ENCODE measurements around the gene UBE2L6. TPM values are rescaled to one million over a fixed set of nuclear protein-coding genes. Genes with fewer than 3 reads are reported as not detected.

The UBE2L6 gene
- total RNA-seq, 1 donor from 2014 or later, result 36.8 TPM

DNA sequence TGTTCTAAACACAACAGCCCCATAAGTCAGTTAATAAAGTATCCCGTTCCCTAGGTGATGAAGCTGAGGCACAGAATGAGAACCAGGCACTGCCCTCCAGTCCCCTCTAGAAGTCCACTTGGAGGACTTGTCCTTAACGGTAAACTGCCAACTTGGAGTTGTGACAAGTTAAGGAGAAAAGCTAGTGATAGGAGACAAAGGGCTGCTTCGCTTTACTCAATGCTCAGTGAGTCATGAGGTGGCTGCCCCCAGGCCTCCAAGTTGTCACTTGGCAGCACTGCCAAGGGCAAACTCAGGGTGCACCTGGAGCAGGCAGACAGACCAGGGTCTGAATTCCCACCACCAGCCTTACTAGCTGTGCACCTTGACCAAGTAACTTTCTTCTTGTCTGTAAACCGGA lies 65.5 kb downstream of the UBE2L6 start:
- DNase-seq (ENCODE audit: low read depth), result no peak

Other genes starting within 250 kb of the UBE2L6 start
- gene TNKS1BP1, start 242.7 kb downstream of the UBE2L6 start, total RNA-seq, result 75.6 and 86.1 TPM in 2 replicates
- gene SSRP1, start 231.8 kb downstream of the UBE2L6 start, total RNA-seq, result 81.9 and 90.8 TPM in 2 replicates
- not detected in 2 replicates for gene P2RX3, start 229.3 kb downstream of the UBE2L6 start, total RNA-seq
- gene PRG3, start 186.5 kb downstream of the UBE2L6 start, total RNA-seq, result not detected in 2 replicates
- gene PRG2, start 177.0 kb downstream of the UBE2L6 start, total RNA-seq, result not detected in 2 replicates
- gene SLC43A3, start 140.6 kb downstream of the UBE2L6 start, total RNA-seq, result 21.6 and 21.9 TPM in 2 replicates
- gene RTN4RL2, start 107.1 kb downstream of the UBE2L6 start, total RNA-seq, result 0.53 and 0.94 TPM in 2 replicates
- gene SLC43A1, start 52.0 kb downstream of the UBE2L6 start, total RNA-seq, result 9.1 and 11.0 TPM in 2 replicates
- gene TIMM10, start 36.9 kb downstream of the UBE2L6 start, total RNA-seq, result 24.0 and 31.2 TPM in 2 replicates
- 0.16 and 0.21 TPM in 2 replicates for gene SMTNL1, start 30.1 kb downstream of the UBE2L6 start, total RNA-seq
- 4.1 TPM in 2 replicates for gene SERPING1, start 30.0 kb upstream of the UBE2L6 start, total RNA-seq
- gene YPEL4, start 82.2 kb upstream of the UBE2L6 start, total RNA-seq, result 1.2 and 2.2 TPM in 2 replicates
- gene CLP1, start 90.1 kb upstream of the UBE2L6 start, total RNA-seq, result 12.3 and 14.3 TPM in 2 replicates
- 42.8 and 47.4 TPM in 2 replicates for gene ZDHHC5, start 100.4 kb upstream of the UBE2L6 start, total RNA-seq
- gene MED19, start 144.5 kb upstream of the UBE2L6 start, total RNA-seq, result 24.2 and 31.8 TPM in 2 replicates
- 61.8 and 76.4 TPM in 2 replicates for gene TMX2, start 144.9 kb upstream of the UBE2L6 start, total RNA-seq
- 162 and 192 TPM in 2 replicates for gene SELENOH, start 173.8 kb upstream of the UBE2L6 start, total RNA-seq
- not detected in 2 replicates for gene BTBD18, start 184.1 kb upstream of the UBE2L6 start, total RNA-seq
- 98.3 and 99.4 TPM in 2 replicates for gene CTNND1, start 194.1 kb upstream of the UBE2L6 start, total RNA-seq

Data from myocyte (in vitro differentiated cells).